Lower leg skin (tissue), 4 donors: ENCODE measurements around the gene MYL5. TPM values are rescaled to one million over a fixed set of nuclear protein-coding genes. Genes with fewer than 3 reads are reported as not detected.

Experiments used
- DNase-seq, 2 donors: peaks; one replicate each; pipeline ENCODE4 v3.0.0-alpha.2; 2019; ENCODE audit warnings: low spot score in 2 of 2
- H3K4me3 ChIP-seq: fragments of 200-600 bp; sonication (generic); 2 replicates; pipeline ENCODE4 v1.5.1; 2017; ENCODE audit warnings: mild to moderate bottlenecking, low read depth; ENCODE audit not compliant: poor library complexity, severe bottlenecking
- CTCF ChIP-seq, 3 donors: fragments of 450-650 bp; IDR thresholded peaks; one replicate each; pipeline ENCODE4 v1.5.1; 2016; ENCODE audit warnings: antibody characterized with exemption in 3 of 3, mild to moderate bottlenecking in 3 of 3, moderate library complexity in 2 of 3
- POLR2A ChIP-seq, 2 donors: fragments of 450-650 bp; IDR thresholded peaks; one replicate each; pipeline ENCODE4 v1.6.1; 2016 to 2017; ENCODE audit warnings: antibody characterized with exemption in 2 of 2, mild to moderate bottlenecking in 1 of 2, moderate library complexity in 1 of 2
- WGBS, 2 donors: methylation state at CpG; one replicate each; pipeline ENCODE4 v1.1.5; 2018; 5-methylcytosine and 5-hydroxymethylcytosine counted together
- intact Hi-C: fragments of 100-400 bp; cut with DNase I; formaldehyde crosslinking; loops from one replicate; pipeline ENCODE4 v1.15.0; 2023; ENCODE audit warnings: low total_unique reads
- total RNA-seq, 4 donors: library from RNA; depleted of rRNA; stranded (reverse); fragments of >200 nt; gene quantifications; one replicate each; pipeline ENCODE4 v1.1.0, GENCODE V29; 2016

MYL5 gene
- total RNA-seq, 4 donors from 2014 or later = 7.2 to 31.4 (median 7.7) TPM

DNA sequence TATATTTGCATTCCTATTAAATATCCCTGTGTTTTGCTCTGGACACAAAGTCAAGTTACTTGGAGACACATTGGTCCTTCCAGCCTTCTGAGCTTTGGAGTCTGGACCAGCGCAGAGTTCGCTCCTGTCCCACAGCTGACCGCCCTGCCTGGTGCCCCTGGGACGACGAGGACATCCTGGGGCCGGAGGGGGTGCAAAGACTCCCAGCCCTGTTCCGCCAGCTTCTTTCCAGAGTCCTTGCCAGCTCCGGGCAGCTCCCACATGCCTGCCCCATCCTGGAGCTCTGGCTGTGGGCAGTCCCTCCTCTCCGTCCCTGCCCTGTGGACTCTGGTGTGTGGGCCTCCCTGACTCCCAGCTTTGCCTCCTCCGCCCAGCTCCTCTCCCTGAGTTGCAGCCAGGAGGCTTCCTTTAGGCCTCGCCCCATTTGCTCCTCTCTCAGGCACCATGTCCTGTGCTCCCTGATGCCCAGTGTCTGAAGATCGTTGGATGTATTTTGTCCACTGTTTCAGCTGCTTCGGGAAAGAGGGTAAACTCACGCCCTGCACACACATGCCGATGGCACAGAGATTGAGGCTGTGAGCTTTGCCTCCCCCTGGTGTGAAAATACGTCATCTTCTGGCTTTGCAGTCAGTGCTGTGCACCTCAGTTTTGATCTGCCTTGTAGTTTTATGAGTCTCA lies 26.4 kb downstream of the MYL5 start:
- no peak for DNase-seq
- 74 to 78% methylated on average over 16 of the region's 16 CpGs for WGBS, 2 donors

DNA sequence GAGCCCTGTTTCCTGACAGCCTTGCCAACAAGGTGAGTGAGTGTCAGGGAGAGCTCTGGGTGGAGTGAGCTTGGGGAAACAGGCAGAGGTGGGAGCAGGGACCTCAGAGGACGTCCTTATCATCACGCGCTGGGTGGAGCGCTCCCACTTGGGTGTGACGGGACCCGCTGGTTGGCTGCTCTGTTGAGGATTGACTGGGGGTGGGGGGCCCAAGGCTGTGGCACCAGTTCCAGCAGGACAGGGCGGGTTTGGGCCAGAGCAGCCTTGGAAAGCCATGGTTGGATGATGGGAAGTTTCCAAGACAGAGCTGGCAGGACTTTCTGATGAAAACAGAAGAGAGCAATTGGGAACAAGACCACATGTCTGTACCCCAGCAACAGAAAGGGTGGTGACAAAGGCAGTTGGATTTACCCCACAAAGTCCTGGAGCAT lies 28.3 kb downstream of the MYL5 start:
- TF ChIP-seq CTCF (IDR thresholded peaks at IDR 0.05) = no peak
- no peak for TF ChIP-seq POLR2A (IDR thresholded peaks at IDR 0.05)
- H3K4me3 ChIP-seq = no peak overlapping the region
- no peak for DNase-seq
- 32 to 59% methylated on average over 7 of the region's 7 CpGs for WGBS, 2 donors
- intact Hi-C loops = no loop called here

More for the DNA sequence above, 26.4 kb downstream of the MYL5 start:
- no peak for TF ChIP-seq POLR2A (IDR thresholded peaks at IDR 0.05)
- TF ChIP-seq CTCF (IDR thresholded peaks at IDR 0.05) = no peak
- H3K4me3 ChIP-seq = no peak overlapping the region
- intact Hi-C loops = no loop called here

- H3K4me3 ChIP-seq = no peak overlapping the region
- DNase-seq = no peak
- intact Hi-C loops = no loop called here
- TF ChIP-seq CTCF (IDR thresholded peaks at IDR 0.05) (no peak), POLR2A (IDR thresholded peaks at IDR 0.05) (no peak)
- WGBS, 2 donors = 65 to 74% methylated on average over 8 to 10 of the region's 10 CpGs
These were observed 29.2 kb downstream of the MYL5 start for GRCh38 chr4:703336-704197.

DNA sequence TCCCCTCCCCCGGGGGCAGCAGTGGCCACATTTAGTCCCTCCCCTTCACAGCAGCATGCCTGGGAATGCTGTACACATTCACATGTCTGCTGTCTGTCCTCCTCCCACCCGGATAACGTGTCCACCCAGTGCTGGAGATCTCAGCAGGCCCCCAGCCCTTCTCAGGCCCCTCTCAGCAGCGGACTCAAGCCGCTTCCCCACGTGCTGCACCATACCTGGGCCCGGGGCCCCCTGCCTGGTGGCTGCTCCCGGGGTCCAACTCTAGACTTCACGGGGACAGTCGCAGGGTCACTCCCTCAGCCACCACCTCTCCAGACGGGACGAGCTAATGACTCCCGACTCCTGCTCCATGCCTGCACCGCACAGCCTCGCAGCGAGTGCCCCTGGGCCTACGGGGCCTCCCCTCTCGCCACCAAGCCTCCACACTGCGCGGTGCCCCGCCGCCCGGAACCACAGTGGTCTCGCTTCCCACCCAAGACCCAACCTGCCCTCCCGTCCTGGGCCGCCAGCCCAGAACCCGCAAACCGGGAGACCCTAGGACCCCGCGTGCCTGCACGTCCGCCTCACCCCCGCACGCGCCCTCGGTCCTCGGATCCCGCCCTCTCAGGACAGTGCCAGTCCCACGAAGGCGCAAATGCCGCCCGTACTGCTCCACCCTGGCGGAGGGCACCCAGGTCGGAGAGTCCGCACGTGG lies 30.0 kb downstream of the MYL5 start:
- 92 to 93% methylated on average over 46 of the region's 46 CpGs for WGBS, 2 donors
- TF ChIP-seq POLR2A (IDR thresholded peaks at IDR 0.05) (no peak), CTCF (IDR thresholded peaks at IDR 0.05) (no peak)
- DNase-seq = no peak
- no peak overlapping the region for H3K4me3 ChIP-seq
- intact Hi-C loops = no loop called here

DNA sequence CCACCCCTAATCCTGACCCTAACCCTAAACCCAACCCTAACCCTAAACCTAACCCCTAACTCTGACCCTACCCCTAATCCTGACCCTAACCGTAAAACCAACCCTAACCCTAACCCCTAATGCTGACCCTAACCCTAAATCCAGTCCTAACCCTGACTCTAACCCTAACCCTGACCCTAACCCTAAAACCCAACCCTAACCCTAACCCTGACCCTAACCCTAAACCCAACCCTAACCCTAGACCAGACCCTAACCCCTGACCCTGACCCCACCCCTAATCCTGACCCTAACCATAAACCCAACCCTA lies 30.6 kb downstream of the MYL5 start:
- WGBS, 2 donors = 88 to 90% methylated on average over 1 of the region's 1 CpG
- no peak for TF ChIP-seq CTCF (IDR thresholded peaks at IDR 0.05)
- no peak for TF ChIP-seq POLR2A (IDR thresholded peaks at IDR 0.05)
- H3K4me3 ChIP-seq = no peak overlapping the region
- DNase-seq = no peak
- intact Hi-C loops = no loop called here
